Stimulated activated CD8-positive, alpha-beta memory T cell treated with anti-CD3 and anti-CD28 coated beads, Interleukin-2, amount 100 ng/mL, for 48 hours (primary cell): ENCODE results near the gene SLC66A1.

Experiments
- DNase-seq, 2 donors: peaks; one replicate each; pipeline ENCODE4 v3.0.0-alpha.2; 2020; ENCODE audit warnings: low read depth in 2 of 2

Gene SLC66A1

GRCh38 chr1:19361611-19362147, 49.6 kb downstream of the SLC66A1 start:
- DNase-seq = no peak

GRCh38 chr1:19363536-19364152, 51.5 kb downstream of the SLC66A1 start:
- no peak for DNase-seq

- DNase-seq = no peak
These were observed 53.6 kb downstream of the SLC66A1 start for GRCh38 chr1:19365721-19366120.

GRCh38 chr1:19366599-19367536, 54.7 kb downstream of the SLC66A1 start:
- no peak for DNase-seq

- DNase-seq = no peak
These were observed 55.5 kb downstream of the SLC66A1 start for GRCh38 chr1:19367584-19368041.

GRCh38 chr1:19368050-19368449, 55.9 kb downstream of the SLC66A1 start:
- DNase-seq = no peak

- DNase-seq = no peak
These were observed 56.8 kb downstream of the SLC66A1 start for GRCh38 chr1:19368964-19369363.

- DNase-seq = no peak
These were observed 57.4 kb downstream of the SLC66A1 start for GRCh38 chr1:19369396-19370090.

- no peak for DNase-seq
These were observed 58.5 kb downstream of the SLC66A1 start for GRCh38 chr1:19370453-19371170.

- DNase-seq = no peak
These were observed 59.4 kb downstream of the SLC66A1 start for GRCh38 chr1:19371226-19372135.

GRCh38 chr1:19372136-19372514, 60.0 kb downstream of the SLC66A1 start:
- DNase-seq = no peak

- no peak for DNase-seq
These were observed 60.5 kb downstream of the SLC66A1 start for GRCh38 chr1:19372602-19373001.

- DNase-seq = no peak
These were observed 61.3 kb downstream of the SLC66A1 start for GRCh38 chr1:19373211-19374082.

GRCh38 chr1:19374083-19374801, 62.1 kb downstream of the SLC66A1 start:
- DNase-seq = no peak

GRCh38 chr1:19374926-19375325, 62.8 kb downstream of the SLC66A1 start:
- DNase-seq = no peak

GRCh38 chr1:19375631-19376400, 63.7 kb downstream of the SLC66A1 start:
- no peak for DNase-seq

- DNase-seq = no peak
These were observed 64.6 kb downstream of the SLC66A1 start for GRCh38 chr1:19376428-19377372.
